Colon (tissue), 2 donors: ENCODE data around the gene SNAI3.

Source experiments
- FAIRE-seq: peaks from 2 replicates; lab custom pipeline; 2012; peaks lifted over from hg19 to GRCh38; lab: Jason Lieb, UNC
- donor health status: control.
- donor health status: control.

SNAI3 gene

GRCh38 chr16:88705801-88706228, 19.5 kb upstream of the SNAI3 start:
- no peak for FAIRE-seq

DNA sequence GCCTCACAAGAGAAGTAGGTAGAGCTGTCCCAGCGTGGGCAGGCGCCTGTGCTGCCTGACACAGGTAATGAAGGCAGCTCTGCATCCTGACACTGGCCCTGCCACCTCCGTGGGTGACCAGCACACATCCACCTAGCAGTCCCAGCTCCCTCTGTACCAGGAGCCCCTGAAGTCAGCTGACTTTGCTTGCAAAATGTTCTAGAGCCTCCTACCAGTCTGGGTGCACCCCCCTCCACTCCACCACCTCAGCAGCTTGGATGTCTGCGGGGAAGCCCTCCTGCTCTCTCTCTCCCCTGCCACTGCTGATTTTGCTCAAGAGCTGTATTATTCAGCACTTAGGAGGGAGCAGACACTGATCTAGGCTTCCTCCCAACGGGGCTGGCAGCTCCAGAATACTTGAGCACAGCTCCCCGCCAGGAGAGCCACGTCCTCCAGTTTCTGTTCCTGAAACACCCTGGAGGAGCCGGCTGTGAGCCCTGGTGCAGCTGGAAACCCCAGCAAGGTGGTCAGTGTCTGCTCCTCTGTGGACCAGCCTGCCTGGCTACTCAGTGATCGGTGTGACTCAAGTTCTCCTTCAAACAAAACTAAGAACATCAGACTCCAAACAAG, 18.9 kb upstream of the SNAI3 start:
- FAIRE-seq = no peak

DNA sequence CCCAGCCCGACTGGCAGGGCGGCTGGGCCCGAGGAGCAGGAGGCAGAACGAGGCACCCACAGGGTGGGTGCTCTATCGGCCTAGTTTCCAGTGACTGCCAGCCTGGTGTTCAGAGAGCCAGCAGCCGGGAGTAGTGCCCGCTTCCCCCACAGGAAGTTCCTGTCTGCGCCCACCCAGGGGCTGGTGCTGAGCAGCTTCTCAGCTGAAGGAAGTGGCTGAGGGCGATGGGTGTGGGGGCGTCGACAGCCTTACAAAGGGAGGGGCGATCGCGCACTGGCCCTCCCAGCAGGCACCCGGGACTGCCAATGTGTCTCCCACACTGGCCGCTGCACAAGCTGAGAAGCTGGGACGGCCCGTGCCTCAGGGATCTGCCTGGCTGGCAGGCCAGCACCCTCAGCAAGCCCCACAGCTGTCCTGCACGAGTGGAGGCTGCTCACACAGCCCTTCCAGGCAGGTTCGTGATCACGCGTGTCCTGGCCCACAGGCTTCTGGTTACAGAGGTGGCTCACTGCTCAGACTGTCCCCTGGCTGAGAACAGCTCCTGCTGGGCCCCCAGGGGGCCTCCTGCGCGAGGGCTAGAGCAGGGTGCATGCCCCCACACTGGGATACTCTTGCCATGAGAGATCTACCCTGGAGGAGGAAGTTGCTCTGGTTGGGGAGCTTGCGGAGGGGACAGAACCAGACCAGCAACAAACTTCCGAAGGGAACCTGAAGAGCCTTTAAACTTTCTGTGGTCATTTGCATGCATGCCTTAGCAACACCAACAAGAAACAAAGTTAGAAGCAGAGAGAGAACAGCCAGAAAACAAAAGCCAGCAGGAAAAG, 17.4 kb upstream of the SNAI3 start:
- FAIRE-seq = no peak

GRCh38 chr16:88702371-88703210, 16.3 kb upstream of the SNAI3 start:
- FAIRE-seq = no peak

DNA sequence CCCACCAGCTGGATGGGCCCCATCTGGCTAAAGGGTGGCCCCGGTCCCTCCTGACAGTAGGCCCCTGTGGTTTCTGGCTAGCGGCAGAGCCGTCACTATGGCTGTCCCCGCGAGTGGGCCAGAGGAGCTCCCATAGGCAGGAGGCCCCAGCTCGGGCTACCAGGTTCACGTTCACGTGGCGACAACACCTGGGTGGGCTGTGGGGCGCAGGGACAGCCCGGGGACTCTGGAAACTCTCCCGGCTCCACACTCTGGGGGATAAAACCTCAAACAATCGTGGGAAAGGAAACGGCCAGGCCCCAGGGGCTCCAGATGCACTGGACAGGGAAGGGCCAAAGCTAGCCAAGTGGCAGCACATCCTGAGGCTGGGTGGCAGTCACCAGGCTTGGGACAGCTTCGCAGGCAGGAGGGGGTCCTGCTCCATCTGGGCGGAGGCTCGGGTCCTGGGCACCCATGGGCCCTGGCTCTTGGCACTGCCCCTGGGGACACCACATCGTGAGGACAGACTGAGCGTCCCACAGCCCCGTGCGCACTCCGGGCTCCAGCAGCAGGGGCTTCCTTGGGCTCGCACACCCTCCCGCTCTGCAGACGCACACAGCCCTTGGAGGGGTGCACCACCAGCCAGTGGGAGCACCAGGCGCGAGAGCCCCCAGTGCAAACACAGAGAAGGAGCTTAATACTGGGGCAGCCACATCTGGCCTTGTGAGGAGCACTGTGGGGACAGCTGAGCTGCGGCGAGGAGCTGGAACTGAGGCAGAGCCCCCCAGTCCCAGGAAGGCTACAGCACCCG, 15.5 kb upstream of the SNAI3 start:
- no peak for FAIRE-seq

DNA sequence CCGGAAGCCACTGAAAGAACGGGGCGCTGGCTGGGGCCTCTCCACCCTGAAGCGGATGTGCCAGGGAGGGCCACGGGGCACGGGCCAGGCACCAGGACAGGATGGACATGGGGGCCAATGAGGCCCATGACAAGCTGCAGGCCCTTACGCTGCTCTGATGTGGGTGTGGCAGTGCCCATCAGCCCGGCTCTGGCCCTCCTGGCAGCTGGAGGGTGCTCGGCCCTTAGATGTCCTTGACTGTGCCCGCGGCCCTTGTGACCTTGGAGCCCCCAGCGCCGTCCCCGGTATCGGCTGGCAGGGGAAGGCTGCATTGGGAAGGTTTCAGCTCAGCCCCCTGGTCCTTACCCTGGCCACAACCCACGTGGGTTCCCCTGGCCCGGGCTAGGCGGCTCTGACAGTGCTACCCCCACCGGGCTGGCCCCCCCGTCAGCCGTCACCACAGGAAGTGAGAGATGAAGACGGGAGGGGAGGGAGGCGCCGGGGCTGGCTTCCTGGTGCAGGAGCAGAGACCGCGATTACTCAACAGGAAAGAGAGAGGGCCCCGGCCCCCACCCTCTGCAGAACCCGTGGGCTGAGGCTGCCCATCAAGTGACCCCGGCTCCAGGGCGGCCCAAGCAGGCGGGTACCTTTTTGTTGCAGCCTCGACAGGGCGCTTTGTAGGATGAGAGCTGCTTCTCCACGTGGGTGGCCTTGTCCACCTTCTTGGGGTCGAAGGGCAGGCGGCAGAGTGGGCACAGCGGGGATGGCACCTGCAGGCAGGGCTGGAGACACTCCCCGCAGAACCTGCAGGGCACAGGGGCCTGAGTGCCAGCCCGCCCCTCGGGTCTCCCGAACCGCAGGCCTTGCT, 14.6 kb upstream of the SNAI3 start:
- no peak for FAIRE-seq

DNA sequence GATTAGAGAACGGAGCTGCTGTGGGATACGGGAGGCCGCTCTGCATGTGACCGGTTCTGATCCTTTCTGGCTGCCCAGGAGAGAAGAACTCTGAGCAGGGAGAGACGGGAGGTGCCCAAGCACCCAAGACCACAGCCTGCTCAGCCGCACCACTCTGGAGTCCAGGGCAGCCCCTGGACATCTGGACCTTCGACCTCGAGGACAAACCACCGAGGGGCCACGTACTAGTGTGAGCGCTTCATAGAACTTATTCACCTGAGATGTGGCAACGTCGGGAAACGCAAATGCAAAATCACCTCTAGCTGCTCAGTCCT, 14.0 kb upstream of the SNAI3 start:
- no peak for FAIRE-seq

DNA sequence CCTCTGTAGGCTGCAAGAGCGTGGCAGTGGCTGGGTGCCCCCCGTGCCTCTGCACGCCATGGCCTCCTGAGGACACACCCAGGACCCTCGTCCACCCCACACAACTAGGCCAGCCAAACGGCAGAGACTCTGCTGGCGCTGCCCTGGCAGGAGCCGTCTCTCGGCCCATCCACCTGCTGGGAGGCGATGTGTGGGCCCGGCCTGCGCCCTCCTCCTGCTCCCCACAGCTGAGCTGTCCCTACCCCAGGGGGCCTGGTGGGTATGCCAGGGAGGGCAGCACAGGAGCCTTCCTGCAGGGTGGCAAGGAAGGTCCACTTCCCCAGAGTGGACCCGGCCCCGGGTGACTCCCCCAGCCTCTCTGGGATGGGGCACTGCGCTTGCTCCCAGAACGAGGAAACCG, 12.9 kb upstream of the SNAI3 start:
- no peak for FAIRE-seq

GRCh38 chr16:88698646-88699045, 12.3 kb upstream of the SNAI3 start:
- FAIRE-seq = no peak

DNA sequence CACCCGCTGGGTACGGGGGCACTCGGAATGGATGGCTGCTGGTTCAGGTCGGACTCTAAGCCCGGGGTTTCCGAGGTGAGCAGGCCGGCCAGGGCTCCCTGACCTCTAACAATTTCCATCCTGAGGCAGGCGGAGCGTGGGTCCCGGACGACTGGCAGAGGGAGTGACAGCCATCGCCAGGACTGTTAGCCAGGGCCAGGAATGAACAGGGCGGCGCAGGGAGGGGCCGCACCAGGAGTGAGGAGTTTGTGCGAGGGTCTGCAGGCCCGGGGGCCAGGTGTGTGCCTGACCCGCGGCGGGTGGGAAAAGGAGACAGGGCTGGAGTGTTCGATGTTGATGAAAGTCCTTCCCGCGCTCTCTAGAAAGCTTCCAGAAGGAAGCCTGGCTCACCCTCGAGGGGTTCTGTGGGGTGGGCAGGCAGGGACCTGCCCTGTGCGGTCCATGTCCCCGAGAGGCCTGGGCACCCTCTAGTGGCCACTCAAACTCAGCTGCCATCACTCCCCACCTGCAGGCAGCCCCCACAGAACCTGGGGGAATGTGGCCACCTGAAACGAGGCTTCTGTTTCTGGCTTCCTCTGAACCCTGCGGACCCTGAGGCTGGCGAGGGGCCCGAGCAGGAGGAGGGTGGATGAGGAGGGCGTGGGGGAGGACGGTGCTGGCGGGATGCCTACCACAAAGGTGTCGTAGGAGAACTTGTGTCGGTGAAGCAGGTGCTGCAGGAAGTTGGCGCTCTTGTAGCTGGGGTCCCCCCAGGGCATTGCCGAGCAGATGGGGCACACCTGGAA, 11.7 kb upstream of the SNAI3 start:
- FAIRE-seq = no peak

DNA sequence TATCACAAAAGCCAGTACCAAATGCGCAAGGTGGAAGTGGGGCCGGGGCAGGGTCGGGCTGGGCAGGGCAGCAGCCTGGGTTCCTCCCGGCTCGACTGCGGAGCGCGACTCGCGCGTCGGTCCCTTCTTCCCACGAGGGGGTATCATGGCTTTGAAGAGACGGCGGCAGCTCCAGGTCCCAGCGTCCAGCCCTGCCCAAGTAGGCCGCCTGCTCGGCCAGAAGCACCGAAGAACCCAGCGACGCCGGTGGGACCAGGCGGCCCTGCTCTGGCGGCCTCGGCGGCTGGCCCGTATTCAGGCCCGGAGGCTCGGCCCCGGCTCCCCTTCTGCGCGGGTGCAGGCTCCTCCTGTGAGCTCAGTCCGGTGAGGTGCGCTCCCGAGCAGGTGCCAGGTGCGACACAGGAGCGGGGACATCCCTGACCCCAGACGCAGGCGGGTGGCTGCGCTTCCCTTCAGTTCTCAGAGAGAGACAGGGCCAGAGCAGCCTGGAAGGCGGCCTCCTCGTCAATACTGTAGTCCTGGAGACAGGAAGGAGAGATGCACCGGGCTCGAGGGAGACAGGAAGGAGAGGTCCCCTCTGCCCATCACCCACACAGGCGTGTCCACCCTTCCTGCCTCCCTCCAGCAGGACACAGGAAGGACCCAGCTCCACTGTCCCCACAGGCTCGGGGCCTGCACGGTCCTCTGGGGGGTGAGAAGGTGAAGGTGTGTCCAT, 11.0 kb upstream of the SNAI3 start:
- FAIRE-seq = no peak

GRCh38 chr16:88696441-88696840, 10.1 kb upstream of the SNAI3 start:
- FAIRE-seq = no peak

DNA sequence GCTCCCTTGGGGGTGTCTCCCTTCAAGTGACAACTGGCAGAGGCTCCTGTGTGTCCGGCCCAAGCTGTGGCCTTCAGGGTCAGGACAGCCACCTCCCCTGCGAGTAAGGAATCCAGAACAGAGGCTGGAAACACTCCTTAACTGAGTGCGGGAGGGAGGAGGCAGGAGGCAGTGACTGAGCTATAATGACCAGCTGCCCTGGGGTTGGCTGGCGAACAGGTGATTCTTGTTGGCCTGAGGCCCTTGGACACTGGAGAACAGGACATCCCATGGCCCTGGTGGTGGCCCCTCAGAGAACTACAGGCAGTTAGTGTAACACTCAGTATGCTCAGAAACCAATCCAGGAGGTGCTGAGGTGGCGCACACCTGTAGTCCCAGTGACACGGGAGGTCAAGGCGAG, 9.4 kb upstream of the SNAI3 start:
- FAIRE-seq = no peak

- no peak for FAIRE-seq
Observed at GRCh38 chr16:88695218-88695617, 8.9 kb upstream of the SNAI3 start.

DNA sequence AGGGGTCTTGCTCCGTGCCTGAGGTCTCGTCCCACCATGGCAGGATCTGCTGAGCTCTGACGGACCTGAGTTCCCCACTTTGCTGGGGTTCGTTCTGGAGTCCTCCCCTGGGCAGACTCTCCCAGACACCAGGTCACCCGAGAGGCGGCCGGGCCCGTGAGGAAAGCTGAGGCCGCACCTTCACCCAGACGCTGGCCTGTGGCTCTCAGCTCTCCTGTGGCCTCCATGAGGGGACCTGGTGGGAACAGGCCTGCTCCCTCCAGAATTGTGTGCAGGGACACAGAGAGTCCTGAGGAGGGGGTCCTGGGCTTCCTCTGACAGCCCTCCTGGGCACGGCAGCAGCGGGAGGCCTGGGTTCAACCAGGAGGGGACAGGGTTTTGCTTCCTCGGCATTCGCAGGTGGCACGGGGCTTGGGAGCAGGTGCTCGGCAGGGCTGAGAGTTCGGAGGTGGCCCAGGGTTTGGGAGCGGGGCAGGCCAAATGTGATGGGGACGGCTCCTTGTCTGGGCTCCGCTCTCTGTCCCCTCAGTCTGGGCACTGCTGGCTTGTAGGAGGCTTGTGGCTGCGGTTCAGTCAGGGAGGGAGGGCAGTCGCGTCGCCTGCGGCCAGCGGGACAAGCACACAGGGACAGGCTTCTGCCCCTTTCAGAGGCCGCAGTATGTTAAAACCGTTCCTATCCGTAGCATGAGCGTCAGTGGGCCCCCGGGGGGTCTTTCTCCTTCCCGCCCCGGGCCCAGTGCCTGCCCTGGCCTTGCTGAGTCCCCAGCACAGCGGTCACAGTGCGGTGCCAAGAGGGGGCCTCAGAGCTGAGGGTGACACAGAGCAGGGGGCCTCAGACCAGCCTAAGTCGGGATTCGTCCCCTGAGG, 8.1 kb upstream of the SNAI3 start:
- no peak for FAIRE-seq

DNA sequence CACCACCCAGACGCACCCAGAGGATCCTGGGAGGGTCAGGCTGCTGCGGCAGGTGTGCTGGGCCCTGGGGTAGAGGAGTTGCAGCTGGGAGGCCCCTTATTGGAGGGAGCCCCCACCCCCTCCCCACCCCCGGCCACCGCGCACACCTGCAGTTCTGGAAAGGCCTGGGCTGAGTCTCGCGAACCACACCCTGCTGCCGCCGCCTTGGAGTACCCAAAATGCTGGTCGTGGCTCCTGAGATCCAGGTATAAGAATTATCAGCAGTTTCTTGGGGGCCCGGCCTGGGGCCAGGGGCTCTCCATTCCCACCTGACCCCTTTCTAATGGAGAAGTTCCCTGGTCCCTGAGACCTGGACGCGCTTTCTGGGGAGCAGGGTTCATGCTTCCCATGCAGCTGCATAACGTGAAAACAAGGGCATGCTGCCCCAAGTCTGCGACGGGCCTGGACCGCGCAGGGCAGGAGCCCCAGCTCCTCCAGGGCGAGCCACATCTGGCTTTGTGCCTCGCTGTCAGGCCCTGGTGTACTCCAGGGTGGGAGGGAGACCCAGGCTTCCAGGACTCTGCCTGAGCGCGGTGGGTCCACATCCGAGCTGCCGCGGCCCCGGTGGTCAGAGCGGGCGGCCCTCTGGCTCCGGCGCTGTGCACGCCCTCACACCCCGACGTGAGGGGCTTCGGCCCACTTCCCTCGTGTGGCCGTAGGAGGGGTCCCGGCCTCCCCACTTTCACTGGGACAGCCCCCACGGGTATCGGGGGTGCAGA, 7.3 kb upstream of the SNAI3 start:
- FAIRE-seq = no peak

DNA sequence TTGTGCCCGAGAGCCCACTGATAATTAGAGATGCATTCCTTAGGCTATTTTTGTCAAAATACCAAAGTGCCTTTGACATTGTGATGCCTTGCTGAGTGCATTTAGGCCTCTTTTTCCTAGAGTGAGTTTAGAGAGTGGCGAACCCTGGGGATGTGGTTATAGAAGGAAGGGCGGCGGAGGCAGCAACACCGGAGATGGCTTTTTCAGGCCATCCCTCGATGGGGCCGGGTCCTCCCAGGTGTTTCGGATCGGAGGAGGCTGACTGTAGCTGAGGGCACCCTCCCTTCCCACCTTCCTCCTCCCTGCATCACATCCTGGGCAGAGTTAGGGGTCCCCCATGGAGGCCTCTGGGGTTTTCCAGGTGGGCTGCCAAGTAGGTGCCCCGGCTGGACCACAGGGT, 6.6 kb upstream of the SNAI3 start:
- FAIRE-seq = no peak

- no peak for FAIRE-seq
Observed at GRCh38 chr16:88691924-88692560, 5.7 kb upstream of the SNAI3 start.
